Activated CD8-positive, alpha-beta T cell treated with anti-CD3 and anti-CD28 coated beads for 36 hours (primary cell): ENCODE measurements around the gene ALKBH5. TPM values are rescaled to one million over a fixed set of nuclear protein-coding genes. Genes with fewer than 3 reads are reported as not detected.

Experiments used
- ATAC-seq: fragments of 200-7000 bp; cut with Tn5 transposase; one replicate; pipeline ENCODE4 v1.10.0; 2021; ENCODE audit warnings: mild to moderate bottlenecking, moderate library complexity
- CTCF ChIA-PET: fragments of 350-600 bp; sonication (Branson Sonifier 250); formaldehyde crosslinking; loops from one replicate; lab custom pipeline; 2021; ENCODE audit warnings: antibody characterized with exemption; lab: Charles Lee
- POLR2A ChIA-PET: fragments of 350-600 bp; sonication (Branson Sonifier 250); formaldehyde crosslinking; loops from one replicate; lab custom pipeline; 2021; ENCODE audit warnings: antibody characterized with exemption; lab: Charles Lee
- DNase-seq: peaks from one replicate; pipeline ENCODE4 v3.0.0-alpha.2; 2020
- H3K27ac Mint-ChIP-seq: one replicate; pipeline ENCODE4 v1.8.0; 2021; ENCODE audit warnings: mild to moderate bottlenecking, mixed read lengths
- H3K27me3 Mint-ChIP-seq: one replicate; pipeline ENCODE4 v1.8.0; 2021; ENCODE audit warnings: mixed read lengths
- H3K36me3 Mint-ChIP-seq: one replicate; pipeline ENCODE4 v1.8.0; 2021; ENCODE audit warnings: low read depth, mixed read lengths
- H3K4me1 Mint-ChIP-seq: one replicate; pipeline ENCODE4 v1.8.0; 2021; ENCODE audit warnings: low read depth, mixed read lengths
- H3K4me3 Mint-ChIP-seq: one replicate; pipeline ENCODE4 v1.8.0; 2021; ENCODE audit warnings: mild to moderate bottlenecking, moderate library complexity, mixed read lengths
- H3K9me3 Mint-ChIP-seq: one replicate; pipeline ENCODE4 v1.8.0; 2021; ENCODE audit warnings: mixed read lengths
- CTCF ChIP-seq: fragments of 200-600 bp; IDR thresholded peaks from one replicate; pipeline ENCODE4 v1.8.0; 2022; ENCODE audit warnings: antibody characterized with exemption, mild to moderate bottlenecking
- intact Hi-C: fragments of 100-400 bp; cut with micrococcal nuclease; formaldehyde crosslinking; loops from one replicate; pipeline ENCODE4 v1.10.0; 2022
- total RNA-seq, 2 experiments: library from RNA; stranded (reverse); gene quantifications; one replicate each; pipeline ENCODE4 v1.2.3, GENCODE V29; 2021

ALKBH5 gene
- total RNA-seq, 2 experiments from 2014 or later: 213 to 217 TPM

DNA sequence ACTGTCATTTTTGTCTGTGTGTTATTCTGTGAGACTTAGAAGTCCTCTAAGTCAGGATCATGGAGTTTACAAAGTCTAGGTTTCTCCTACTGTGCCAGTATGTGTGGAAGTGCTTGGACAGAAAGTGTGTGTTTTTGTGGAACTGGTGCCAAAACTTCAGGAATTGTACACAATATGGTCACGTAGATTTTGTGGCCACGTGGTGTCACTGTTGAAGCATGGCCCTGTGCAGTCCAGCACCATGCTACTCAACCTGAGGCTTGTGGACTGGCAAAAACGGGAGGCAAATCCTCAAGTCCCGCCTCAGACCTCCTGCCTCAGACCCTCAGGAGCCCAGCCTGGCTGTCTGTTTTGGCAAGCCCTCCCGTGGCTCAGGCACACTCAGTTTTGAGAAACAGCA, 16.7 kb upstream of the ALKBH5 start:
- Mint-ChIP-seq H3K4me1 (no peaks in the 10 kb centered on the region), H3K36me3 (no peaks in the 10 kb centered on the region), H3K27ac (no peak overlapping the region), H3K27me3 (no peaks in the 10 kb centered on the region), H3K4me3 (no peak overlapping the region), H3K9me3 (no peaks in the 10 kb centered on the region)
- DNase-seq (no peak), ATAC-seq (no peak)
- intact Hi-C loops: no loop called here
- ChIA-PET CTCF (no interaction called here), POLR2A (no interaction called here)
- no peak for TF ChIP-seq CTCF

DNA sequence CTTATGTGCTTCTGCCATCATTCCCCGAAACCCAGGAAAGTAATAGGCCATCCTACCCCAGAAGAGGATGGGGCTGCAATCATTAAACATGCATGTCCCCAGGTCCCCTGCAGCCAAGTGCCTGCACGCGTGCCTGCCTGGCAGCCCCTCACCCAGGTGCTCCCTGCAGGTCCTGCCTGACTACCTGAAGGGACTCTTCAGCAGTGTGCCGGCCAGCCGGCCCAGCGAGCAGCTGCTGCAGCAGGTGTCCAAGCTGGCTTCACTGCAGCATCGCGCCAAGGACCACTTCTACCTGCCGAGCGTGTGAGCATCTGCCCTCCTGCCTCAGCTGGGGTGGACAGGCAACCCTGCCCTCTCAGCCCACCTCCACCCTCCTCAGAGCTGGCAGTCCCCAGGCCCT, 16.2 kb upstream of the ALKBH5 start:
- TF ChIP-seq CTCF: no peak
- CTCF ChIA-PET: no interaction called here
- DNase-seq: no peak
- no peak overlapping the region for H3K4me3 Mint-ChIP-seq
- no peaks in the 10 kb centered on the region for H3K9me3 Mint-ChIP-seq
- intact Hi-C loops: no loop called here
- H3K27ac Mint-ChIP-seq: no peak overlapping the region
- H3K4me1 Mint-ChIP-seq: no peaks in the 10 kb centered on the region
- H3K27me3 Mint-ChIP-seq: no peaks in the 10 kb centered on the region
- no peaks in the 10 kb centered on the region for H3K36me3 Mint-ChIP-seq
- no peak for ATAC-seq
- POLR2A ChIA-PET: no interaction called here

DNA sequence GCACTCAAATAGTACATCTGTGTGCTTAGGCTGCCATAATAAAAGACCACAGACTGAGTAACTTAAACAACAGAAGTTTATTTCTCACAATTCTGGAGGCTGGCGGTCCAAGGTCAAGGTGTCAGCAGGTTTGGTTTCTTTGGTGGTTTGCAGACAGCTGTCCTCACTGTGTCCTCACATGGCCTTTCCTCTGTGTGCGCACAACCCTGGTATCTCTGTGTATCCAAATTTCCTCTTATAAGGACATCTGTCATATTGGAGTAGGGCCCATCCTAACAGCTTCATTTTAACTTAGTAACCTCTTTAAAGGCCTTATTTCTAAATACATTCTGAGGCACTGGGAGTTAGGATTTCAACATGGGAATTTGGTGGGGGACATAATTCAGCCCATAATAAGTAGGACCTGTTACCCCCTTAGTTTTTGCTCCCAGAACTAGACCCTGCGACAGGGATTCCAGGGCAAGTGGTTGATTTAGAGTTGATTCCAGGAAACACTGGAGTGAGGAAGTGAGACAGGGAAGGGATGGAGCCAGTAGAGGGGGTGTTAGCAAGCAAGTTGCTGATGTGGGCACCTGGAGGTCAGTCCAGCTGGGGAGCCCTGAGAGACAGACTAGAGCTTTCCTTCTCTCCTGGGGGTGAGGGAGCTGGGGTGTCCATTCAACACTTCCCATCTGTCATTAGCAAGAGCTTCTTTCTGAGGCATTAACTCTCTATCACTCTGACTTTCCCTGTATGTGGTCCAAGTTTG, 10.9 kb upstream of the ALKBH5 start:
- DNase-seq: no peak
- no peak overlapping the region for H3K4me3 Mint-ChIP-seq
- H3K27me3 Mint-ChIP-seq: no peaks in the 10 kb centered on the region
- TF ChIP-seq CTCF: no peak
- POLR2A ChIA-PET: no interaction called here
- intact Hi-C loops: no loop called here
- no peaks in the 10 kb centered on the region for H3K4me1 Mint-ChIP-seq
- no peak for ATAC-seq
- H3K27ac Mint-ChIP-seq: no peak overlapping the region
- no peaks in the 10 kb centered on the region for H3K9me3 Mint-ChIP-seq
- no peaks in the 10 kb centered on the region for H3K36me3 Mint-ChIP-seq
- CTCF ChIA-PET: interaction anchor here (0.8 to 1.4 kb wide), 2 partner anchors 10 to 31 kb away, joined by 3 to 4 read pairs; no protein-coding TSS in a partner anchor

DNA sequence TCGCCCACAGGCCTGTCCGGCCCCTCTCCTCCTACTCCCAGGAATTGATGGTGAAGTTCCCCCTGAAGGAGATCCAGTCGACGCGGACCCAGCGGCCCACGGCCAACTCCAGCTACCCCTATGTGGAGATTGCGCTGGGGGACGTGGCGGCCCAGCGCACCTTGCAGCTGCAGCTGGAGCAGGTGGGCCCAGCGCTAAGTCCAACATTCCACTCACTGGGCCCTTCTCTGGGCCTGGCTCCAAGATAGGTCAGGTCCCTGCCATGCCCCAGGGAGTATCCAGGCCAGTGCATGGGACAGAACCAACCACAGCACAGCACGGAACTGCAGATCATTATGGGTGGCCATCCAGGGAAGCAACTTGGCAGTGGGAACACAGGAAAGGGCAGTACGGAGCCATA, 9.9 kb upstream of the ALKBH5 start:
- Mint-ChIP-seq H3K27ac (no peak overlapping the region), H3K36me3 (no peaks in the 10 kb centered on the region), H3K9me3 (no peaks in the 10 kb centered on the region), H3K4me3 (no peak overlapping the region), H3K4me1 (no peaks in the 10 kb centered on the region), H3K27me3 (no peaks in the 10 kb centered on the region)
- ChIA-PET CTCF (interaction anchor here (0.8 kb wide), 1 partner anchor 32 kb away, joined by 3 read pairs; no protein-coding TSS in a partner anchor), POLR2A (no interaction called here)
- no peak for ATAC-seq
- TF ChIP-seq CTCF: no peak
- intact Hi-C loops: no loop called here
- no peak for DNase-seq

- no peak for DNase-seq
- no peaks in the 10 kb centered on the region for H3K36me3 Mint-ChIP-seq
- ATAC-seq: no peak
- H3K27ac Mint-ChIP-seq: no peak overlapping the region
- POLR2A ChIA-PET: no interaction called here
- no peak overlapping the region for H3K4me3 Mint-ChIP-seq
- TF ChIP-seq CTCF: no peak
- no peaks in the 10 kb centered on the region for H3K27me3 Mint-ChIP-seq
- CTCF ChIA-PET: no interaction called here
- intact Hi-C loops: no loop called here
- H3K4me1 Mint-ChIP-seq: peaks cover 14% of the 10 kb centered on the region
- H3K9me3 Mint-ChIP-seq: no peaks in the 10 kb centered on the region
These were observed 7.5 kb upstream of the ALKBH5 start for GRCh38 chr17:18176176-18176575.
